Endodermal cell (in vitro differentiated cells): ENCODE measurements around the gene DMGDH. TPM values are rescaled to one million over a fixed set of nuclear protein-coding genes. Genes with fewer than 3 reads are reported as not detected.

Source experiments
- DNase-seq: peaks from one replicate; pipeline ENCODE4 v3.0.0-alpha.2; 2017
- H3K27ac ChIP-seq: 2 replicates; pipeline ENCODE4 v1.5.1; 2013; ENCODE audit warnings: mild to moderate bottlenecking, low read depth, low read length, moderate library complexity
- H3K27me3 ChIP-seq: 2 replicates; pipeline ENCODE4 v1.6.1; 2013; ENCODE audit warnings: mild to moderate bottlenecking, low read length, moderate library complexity; ENCODE audit not compliant: insufficient read depth, control insufficient read depth, poor library complexity, severe bottlenecking
- H3K36me3 ChIP-seq: 2 replicates; pipeline ENCODE4 v1.7.0; 2013; ENCODE audit warnings: mild to moderate bottlenecking, low read length, moderate library complexity; ENCODE audit not compliant: control insufficient read depth, insufficient read depth
- H3K4me1 ChIP-seq: one replicate; pipeline ENCODE4 v1.7.0; 2013; ENCODE audit warnings: low read length; ENCODE audit not compliant: control insufficient read depth, insufficient read depth
- H3K4me3 ChIP-seq: 2 replicates; pipeline ENCODE4 v1.5.1; 2013; ENCODE audit warnings: mild to moderate bottlenecking, low read length, moderate library complexity
- H3K9ac ChIP-seq: 2 replicates; pipeline ENCODE4 v1.6.1; 2013; ENCODE audit warnings: mild to moderate bottlenecking, low read length, moderate library complexity; ENCODE audit not compliant: poor library complexity, severe bottlenecking; ENCODE audit errors: extremely low read depth
- H3K9me3 ChIP-seq: 2 replicates; pipeline ENCODE4 v1.6.1; 2013; ENCODE audit warnings: mild to moderate bottlenecking, low read length, moderate library complexity; ENCODE audit not compliant: control insufficient read depth
- H3K27ac Mint-ChIP-seq: 2 replicates; pipeline ENCODE4 v1.8.0; 2020; ENCODE audit warnings: mixed read lengths
- H3K27me3 Mint-ChIP-seq: 2 replicates; pipeline ENCODE4 v1.8.0; 2021; ENCODE audit warnings: mild to moderate bottlenecking, mixed read lengths; ENCODE audit not compliant: insufficient read depth
- H3K36me3 Mint-ChIP-seq: 2 replicates; pipeline ENCODE4 v1.8.0; 2020; ENCODE audit warnings: low read depth, mixed read lengths
- H3K4me1 Mint-ChIP-seq: 2 replicates; pipeline ENCODE4 v1.8.0; 2020; ENCODE audit warnings: mixed read lengths
- H3K4me3 Mint-ChIP-seq: 2 replicates; pipeline ENCODE4 v1.8.0; 2020; ENCODE audit warnings: mild to moderate bottlenecking, moderate library complexity, mixed read lengths
- H3K9me3 Mint-ChIP-seq: 2 replicates; pipeline ENCODE4 v1.8.0; 2020; ENCODE audit warnings: mild to moderate bottlenecking, mixed read lengths
- whole genome bisulfite sequencing, 2 experiments: methylation state at CpG; one replicate each; pipeline versions ENCODE4 v1.1.5 to v1.1.7; 2013; ENCODE audit warnings: missing lambda C conversion rate in 2 of 2, mixed read lengths in 1 of 2; ENCODE audit not compliant: insufficient coverage in 1 of 2, insufficient read length in 1 of 2; 5-methylcytosine and 5-hydroxymethylcytosine counted together
- total RNA-seq, 2 donors: library from RNA; stranded (reverse); fragmentation: NEBNext Ultra II Directional in 1 of 2; extraction: Animal tissue kit (Norgen Biotek cat#: 25700) in 1 of 2; gene quantifications; 2 replicates in 1 of 2; 3 replicates in 1 of 2; pipeline ENCODE4 v1.2.1, GENCODE V29; 2021
- TF ChIP-seq, protein P1 (sequence below): fragments of 200-600 bp; sonication (generic); conservative IDR thresholded peaks from 2 replicates; pipeline ENCODE4 v1.5.0; 2021; ENCODE audit warnings: antibody characterized with exemption, mild to moderate bottlenecking

DMGDH gene
- total RNA-seq, 2 donors from 2014 or later, result 0.73 to 4.7 TPM

DNA sequence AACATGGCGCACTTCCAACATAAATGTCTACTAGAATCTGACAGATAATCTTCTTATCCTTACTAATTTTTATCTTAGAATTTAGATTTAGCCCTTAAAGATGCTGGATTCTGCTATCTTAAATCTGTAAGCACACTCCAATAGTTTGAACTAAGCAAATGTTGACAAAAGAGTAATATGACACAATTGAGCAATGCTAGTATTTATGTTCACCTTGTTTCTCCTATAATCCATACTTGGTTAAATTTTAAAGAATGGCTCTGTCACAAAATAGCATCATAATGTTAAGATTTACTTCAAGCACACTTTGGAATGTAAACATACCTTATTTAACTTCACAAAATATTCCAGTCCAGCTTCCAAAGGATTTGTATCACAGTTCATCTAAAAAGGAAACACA is 45.5 kb downstream of the DMGDH start:
- peaks cover 15% of the 10 kb centered on the region for H3K4me1 Mint-ChIP-seq
- H3K4me1 ChIP-seq, result no peaks in the 10 kb centered on the region
- H3K9ac ChIP-seq, result no peak overlapping the region
- H3K36me3 Mint-ChIP-seq, result no peaks in the 10 kb centered on the region
- H3K9me3 ChIP-seq, result no peaks in the 10 kb centered on the region
- no peak overlapping the region for H3K27ac Mint-ChIP-seq
- H3K4me3 ChIP-seq, result no peak overlapping the region
- WGBS, 2 experiments, result 89 to 93% methylated on average over 1 of the region's 1 CpG
- peaks cover 8% of the 10 kb centered on the region for H3K27me3 Mint-ChIP-seq
- DNase-seq, result no peak
- H3K27ac ChIP-seq, result no peak overlapping the region
- H3K36me3 ChIP-seq, result no peaks in the 10 kb centered on the region
- H3K9me3 Mint-ChIP-seq, result no peaks in the 10 kb centered on the region
- no peak overlapping the region for H3K4me3 Mint-ChIP-seq
- H3K27me3 ChIP-seq, result no peaks in the 10 kb centered on the region
- TF ChIP-seq, protein P1, sequence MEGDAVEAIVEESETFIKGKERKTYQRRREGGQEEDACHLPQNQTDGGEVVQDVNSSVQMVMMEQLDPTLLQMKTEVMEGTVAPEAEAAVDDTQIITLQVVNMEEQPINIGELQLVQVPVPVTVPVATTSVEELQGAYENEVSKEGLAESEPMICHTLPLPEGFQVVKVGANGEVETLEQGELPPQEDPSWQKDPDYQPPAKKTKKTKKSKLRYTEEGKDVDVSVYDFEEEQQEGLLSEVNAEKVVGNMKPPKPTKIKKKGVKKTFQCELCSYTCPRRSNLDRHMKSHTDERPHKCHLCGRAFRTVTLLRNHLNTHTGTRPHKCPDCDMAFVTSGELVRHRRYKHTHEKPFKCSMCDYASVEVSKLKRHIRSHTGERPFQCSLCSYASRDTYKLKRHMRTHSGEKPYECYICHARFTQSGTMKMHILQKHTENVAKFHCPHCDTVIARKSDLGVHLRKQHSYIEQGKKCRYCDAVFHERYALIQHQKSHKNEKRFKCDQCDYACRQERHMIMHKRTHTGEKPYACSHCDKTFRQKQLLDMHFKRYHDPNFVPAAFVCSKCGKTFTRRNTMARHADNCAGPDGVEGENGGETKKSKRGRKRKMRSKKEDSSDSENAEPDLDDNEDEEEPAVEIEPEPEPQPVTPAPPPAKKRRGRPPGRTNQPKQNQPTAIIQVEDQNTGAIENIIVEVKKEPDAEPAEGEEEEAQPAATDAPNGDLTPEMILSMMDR, result no peak

DNA sequence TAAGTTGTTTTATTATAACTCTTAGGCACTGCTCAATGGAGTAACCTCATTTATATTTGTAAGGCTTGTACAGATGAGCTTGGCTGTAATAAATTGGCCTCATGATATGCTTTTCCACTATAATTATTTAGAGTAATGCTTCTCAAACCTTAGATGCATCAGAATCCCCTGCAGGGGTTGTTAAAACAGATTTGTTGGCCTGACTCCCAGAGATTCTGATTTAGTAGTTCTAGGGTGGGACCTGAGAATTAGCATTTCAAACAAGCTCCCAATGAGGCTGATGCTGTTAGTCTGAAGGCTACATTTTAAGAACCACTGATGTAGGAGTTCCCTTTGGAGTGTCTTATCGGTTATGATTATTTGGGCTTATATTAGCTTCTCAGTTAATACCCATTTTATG is 46.1 kb downstream of the DMGDH start:
- Histone ChIP-seq H3K36me3 (no peaks in the 10 kb centered on the region), H3K4me3 (no peak overlapping the region), H3K27me3 (no peaks in the 10 kb centered on the region), H3K9ac (no peak overlapping the region), H3K4me1 (no peaks in the 10 kb centered on the region), H3K27ac (no peak overlapping the region), H3K9me3 (no peaks in the 10 kb centered on the region)
- Mint-ChIP-seq H3K27ac (no peak overlapping the region), H3K4me1 (peaks cover 15% of the 10 kb centered on the region), H3K4me3 (no peak overlapping the region), H3K27me3 (peaks cover 8% of the 10 kb centered on the region), H3K36me3 (no peaks in the 10 kb centered on the region), H3K9me3 (no peaks in the 10 kb centered on the region)
- TF ChIP-seq, protein P1, result no peak
- 93 to 100% methylated on average over 1 of the region's 1 CpG for WGBS, 2 experiments
- DNase-seq, result no peak

DNA sequence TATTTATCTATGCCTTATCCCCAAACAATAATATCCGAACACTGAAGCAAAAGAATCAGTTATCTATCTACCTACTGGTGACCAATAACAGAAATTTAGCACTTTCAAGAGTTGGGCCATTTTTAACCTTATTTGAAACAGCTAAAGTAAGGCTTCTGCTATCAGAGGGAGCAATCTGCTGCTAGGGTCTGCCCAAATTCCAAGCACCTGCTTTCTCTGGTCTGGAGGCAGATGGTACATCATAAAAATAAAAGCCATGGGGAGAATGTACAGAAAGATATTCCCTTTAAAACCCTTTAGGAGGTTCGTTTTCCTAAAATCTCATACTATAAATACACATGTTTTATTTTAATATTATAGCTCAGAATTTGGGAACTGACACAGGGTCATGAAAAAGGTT is 46.7 kb downstream of the DMGDH start:
- Mint-ChIP-seq H3K27ac (no peak overlapping the region), H3K9me3 (no peaks in the 10 kb centered on the region), H3K4me1 (peaks cover 15% of the 10 kb centered on the region), H3K27me3 (peaks cover 10% of the 10 kb centered on the region), H3K36me3 (no peaks in the 10 kb centered on the region), H3K4me3 (no peak overlapping the region)
- DNase-seq, result no peak
- no peaks in the 10 kb centered on the region for H3K9me3 ChIP-seq
- TF ChIP-seq, protein P1, result no peak
- H3K27ac ChIP-seq, result no peak overlapping the region
- 83 to 100% methylated on average over 1 of the region's 2 CpGs for WGBS, 2 experiments
- no peaks in the 10 kb centered on the region for H3K36me3 ChIP-seq
- H3K4me3 ChIP-seq, result no peak overlapping the region
- H3K4me1 ChIP-seq, result no peaks in the 10 kb centered on the region
- no peak overlapping the region for H3K9ac ChIP-seq
- H3K27me3 ChIP-seq, result no peaks in the 10 kb centered on the region
